Loucy (cell line): Measurements from ENCODE around the gene C19orf85.

Source experiments
- CTCF ChIP-seq: fragments of 200-600 bp; sonication (generic); conservative IDR thresholded peaks from 2 replicates; pipeline ENCODE4 v1.5.1; 2014; ENCODE audit warnings: mild to moderate bottlenecking, antibody characterized with exemption, low read length
- EZH2phosphoT487 ChIP-seq: fragments of 200-600 bp; IDR thresholded peaks from 2 replicates; pipeline ENCODE4 v1.6.1; 2018; ENCODE audit warnings: antibody characterized with exemption, mild to moderate bottlenecking, moderate library complexity, borderline replicate concordance

GRCh38 chr19:55457683-55458457, 6.7 kb downstream of the C19orf85 start:
- TF ChIP-seq CTCF (no peak), EZH2phosphoT487 (no peak)
